Progenitor cell of endocrine pancreas (in vitro differentiated cells): ENCODE results near the gene MAP3K5. TPM values are rescaled to one million over a fixed set of nuclear protein-coding genes. Genes with fewer than 3 reads are reported as not detected.

Experiments used
- DNase-seq: peaks from one replicate; pipeline ENCODE4 v3.0.0; 2021; ENCODE audit warnings: low spot score; ENCODE audit not compliant: unreplicated experiment
- H3K27ac Mint-ChIP-seq: 2 replicates; pipeline ENCODE4 v1.8.0; 2021; ENCODE audit warnings: mild to moderate bottlenecking, moderate library complexity, mixed read lengths
- H3K27me3 Mint-ChIP-seq: 2 replicates; pipeline ENCODE4 v1.8.0; 2021; ENCODE audit warnings: mixed read lengths
- H3K36me3 Mint-ChIP-seq: 2 replicates; pipeline ENCODE4 v1.8.0; 2022; ENCODE audit warnings: mixed read lengths; ENCODE audit not compliant: insufficient read depth
- H3K4me1 Mint-ChIP-seq: 2 replicates; pipeline ENCODE4 v1.8.0; 2021; ENCODE audit warnings: low read depth, mixed read lengths
- H3K4me3 Mint-ChIP-seq: 2 replicates; pipeline ENCODE4 v1.8.0; 2021; ENCODE audit warnings: low read depth, mild to moderate bottlenecking, moderate library complexity, mixed read lengths
- H3K9me3 Mint-ChIP-seq: 2 replicates; pipeline ENCODE4 v1.8.0; 2021; ENCODE audit warnings: low read depth, mixed read lengths
- total RNA-seq: library from RNA; stranded (reverse); gene quantifications from 2 replicates; pipeline ENCODE4 v1.2.1, GENCODE V29; 2021
- TF ChIP-seq, protein P1 (sequence below): fragments of 200-600 bp; sonication (generic); IDR thresholded peaks from one replicate; pipeline ENCODE4 v1.5.0; 2021; ENCODE audit warnings: antibody characterized with exemption, mild to moderate bottlenecking; ENCODE audit not compliant: unreplicated experiment

Gene MAP3K5
- total RNA-seq, 1 donor from 2014 or later = 1.1 TPM

DNA sequence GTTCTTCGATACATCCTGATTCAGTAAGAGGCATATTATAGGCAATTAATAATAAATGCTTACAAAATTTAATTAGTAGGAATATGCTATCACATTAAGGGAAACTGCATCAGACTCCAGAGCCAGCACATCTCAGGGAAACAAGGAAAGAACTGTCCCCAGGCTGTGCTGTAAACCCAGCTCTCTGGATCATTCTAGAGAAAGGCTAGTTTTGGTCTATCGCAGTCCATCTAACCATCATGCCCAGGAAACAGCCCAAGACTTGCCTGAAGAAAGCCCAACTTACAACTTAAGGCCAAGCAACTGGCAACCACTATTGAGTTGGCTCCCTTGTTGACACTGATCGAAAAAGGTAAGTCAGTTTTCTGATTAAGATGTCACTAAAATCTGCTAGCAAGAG is 11.3 kb downstream of the MAP3K5 start:
- TF ChIP-seq, protein P1, sequence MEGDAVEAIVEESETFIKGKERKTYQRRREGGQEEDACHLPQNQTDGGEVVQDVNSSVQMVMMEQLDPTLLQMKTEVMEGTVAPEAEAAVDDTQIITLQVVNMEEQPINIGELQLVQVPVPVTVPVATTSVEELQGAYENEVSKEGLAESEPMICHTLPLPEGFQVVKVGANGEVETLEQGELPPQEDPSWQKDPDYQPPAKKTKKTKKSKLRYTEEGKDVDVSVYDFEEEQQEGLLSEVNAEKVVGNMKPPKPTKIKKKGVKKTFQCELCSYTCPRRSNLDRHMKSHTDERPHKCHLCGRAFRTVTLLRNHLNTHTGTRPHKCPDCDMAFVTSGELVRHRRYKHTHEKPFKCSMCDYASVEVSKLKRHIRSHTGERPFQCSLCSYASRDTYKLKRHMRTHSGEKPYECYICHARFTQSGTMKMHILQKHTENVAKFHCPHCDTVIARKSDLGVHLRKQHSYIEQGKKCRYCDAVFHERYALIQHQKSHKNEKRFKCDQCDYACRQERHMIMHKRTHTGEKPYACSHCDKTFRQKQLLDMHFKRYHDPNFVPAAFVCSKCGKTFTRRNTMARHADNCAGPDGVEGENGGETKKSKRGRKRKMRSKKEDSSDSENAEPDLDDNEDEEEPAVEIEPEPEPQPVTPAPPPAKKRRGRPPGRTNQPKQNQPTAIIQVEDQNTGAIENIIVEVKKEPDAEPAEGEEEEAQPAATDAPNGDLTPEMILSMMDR = no peak
- DNase-seq = no peak
- Mint-ChIP-seq H3K4me1 (peaks cover 2% of the 10 kb centered on the region), H3K27ac (no peak overlapping the region), H3K36me3 (no peaks in the 10 kb centered on the region), H3K4me3 (no peak overlapping the region), H3K27me3 (peaks cover 14% of the 10 kb centered on the region), H3K9me3 (no peaks in the 10 kb centered on the region)

DNA sequence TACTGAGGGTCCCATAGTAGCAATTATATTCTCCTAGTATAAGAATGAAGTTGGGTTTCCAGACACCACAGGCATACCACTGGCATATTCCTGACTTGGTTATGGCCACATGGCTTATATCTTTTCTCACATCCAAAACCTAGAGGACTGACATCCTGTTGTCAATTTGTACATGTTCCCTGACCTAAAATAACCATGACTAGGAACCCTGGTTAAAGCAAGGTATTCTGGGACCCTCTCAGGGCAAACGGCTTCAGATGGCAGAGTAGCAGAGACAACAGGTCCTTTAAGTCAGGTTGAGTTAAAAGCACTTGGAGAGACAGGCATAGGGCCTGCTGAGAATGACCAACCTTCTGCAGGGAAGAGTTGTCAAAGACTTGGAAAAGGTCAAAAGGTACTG is 12.6 kb downstream of the MAP3K5 start:
- peaks cover 6% of the 10 kb centered on the region for H3K27me3 Mint-ChIP-seq
- peaks cover 2% of the 10 kb centered on the region for H3K4me1 Mint-ChIP-seq
- TF ChIP-seq, protein P1 = no peak
- H3K4me3 Mint-ChIP-seq = no peak overlapping the region
- no peak overlapping the region for H3K27ac Mint-ChIP-seq
- H3K36me3 Mint-ChIP-seq = no peaks in the 10 kb centered on the region
- no peak for DNase-seq
- H3K9me3 Mint-ChIP-seq = no peaks in the 10 kb centered on the region

DNA sequence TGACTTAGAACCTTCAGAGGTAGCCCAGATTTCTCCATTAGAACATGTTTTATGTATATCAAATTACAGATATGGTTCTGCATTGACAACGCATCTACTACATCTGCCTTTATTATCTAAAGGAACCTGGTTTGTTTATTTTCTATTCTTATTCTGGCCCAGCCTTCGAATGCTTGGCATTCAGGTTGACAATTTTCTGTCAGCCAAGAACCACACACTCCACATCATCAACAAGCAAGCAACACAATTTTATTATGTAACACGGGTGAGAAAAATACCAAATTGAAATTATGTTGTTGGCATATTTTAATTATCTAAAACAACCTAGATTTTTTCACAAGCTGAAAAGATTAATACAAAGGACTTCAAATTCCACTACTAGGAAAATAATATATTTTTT is 14.6 kb downstream of the MAP3K5 start:
- Mint-ChIP-seq H3K36me3 (no peaks in the 10 kb centered on the region), H3K27ac (no peak overlapping the region), H3K4me3 (no peak overlapping the region)

DNA sequence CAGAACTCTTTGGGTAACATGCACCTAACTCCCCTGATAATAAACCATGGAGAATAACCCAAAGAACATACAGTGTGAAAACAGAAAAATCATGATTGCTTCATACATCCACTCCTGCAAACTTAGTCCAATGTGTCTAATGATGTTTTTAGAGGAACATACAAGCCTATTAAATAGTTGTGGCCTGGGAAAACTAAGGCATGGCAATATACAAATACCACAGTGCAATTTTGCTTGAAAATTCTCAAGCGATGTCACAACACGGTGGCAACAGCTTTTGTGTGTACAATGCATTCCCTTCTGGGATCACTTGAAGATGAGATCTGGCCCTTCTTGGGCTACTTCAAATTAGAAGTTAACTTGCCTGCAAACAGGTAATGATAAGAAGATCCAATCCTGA is 16.7 kb downstream of the MAP3K5 start:
- H3K9me3 Mint-ChIP-seq = no peaks in the 10 kb centered on the region
- H3K36me3 Mint-ChIP-seq = no peaks in the 10 kb centered on the region
- no peak overlapping the region for H3K27ac Mint-ChIP-seq
- H3K4me1 Mint-ChIP-seq = peaks cover 6% of the 10 kb centered on the region
- H3K27me3 Mint-ChIP-seq = peaks cover 4% of the 10 kb centered on the region
- no peak for DNase-seq
- no peak overlapping the region for H3K4me3 Mint-ChIP-seq
- TF ChIP-seq, protein P1 = no peak

More for the DNA sequence above, 14.6 kb downstream of the MAP3K5 start:
- peaks cover 6% of the 10 kb centered on the region for H3K4me1 Mint-ChIP-seq
- no peaks in the 10 kb centered on the region for H3K9me3 Mint-ChIP-seq
- TF ChIP-seq, protein P1 = no peak
- peaks cover 4% of the 10 kb centered on the region for H3K27me3 Mint-ChIP-seq
- DNase-seq = no peak

DNA sequence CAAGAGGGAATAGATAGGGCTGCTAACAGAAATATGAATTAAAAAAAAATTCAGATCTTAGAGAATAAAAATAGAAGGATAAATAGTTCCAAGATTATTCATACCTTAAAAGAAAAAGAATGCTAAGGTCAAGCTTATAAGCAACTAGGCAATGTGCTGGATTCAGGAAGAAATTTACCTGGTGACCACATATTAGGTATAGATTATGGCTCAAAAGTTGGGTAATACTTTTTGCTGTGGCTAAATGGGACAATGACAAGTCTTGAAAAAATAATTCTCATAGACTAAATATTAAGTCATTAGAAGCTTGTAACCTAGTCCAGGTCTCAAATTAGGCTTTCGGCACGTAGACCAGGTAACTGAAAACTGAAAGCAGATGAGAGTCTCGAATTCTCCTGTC is 17.2 kb downstream of the MAP3K5 start:
- Mint-ChIP-seq H3K4me1 (peaks cover 6% of the 10 kb centered on the region), H3K27ac (no peak overlapping the region), H3K36me3 (no peaks in the 10 kb centered on the region), H3K4me3 (no peak overlapping the region), H3K27me3 (peaks cover 4% of the 10 kb centered on the region), H3K9me3 (no peaks in the 10 kb centered on the region)
- no peak for DNase-seq
- TF ChIP-seq, protein P1 = no peak
